Loucy (cell line): ENCODE measurements around the gene EPB41L3.

ENCODE experiments used
- H2AFZ ChIP-seq: fragments of 200-600 bp; sonication (generic); 2 replicates; pipeline ENCODE4 v1.6.0; 2016; ENCODE audit warnings: antibody characterized with exemption, mild to moderate bottlenecking, low read length, moderate library complexity
- H3F3A ChIP-seq: fragments of 200-600 bp; 2 replicates; pipeline ENCODE4 v1.6.0; 2016; ENCODE audit warnings: antibody characterized with exemption, low read depth, mild to moderate bottlenecking
- H3K27me3 ChIP-seq: fragments of 200-600 bp; sonication (generic); 2 replicates; pipeline ENCODE4 v1.6.1; 2014; ENCODE audit warnings: low read length, mild to moderate bottlenecking; ENCODE audit not compliant: insufficient read depth, poor library complexity, severe bottlenecking
- H3K36me3 ChIP-seq: fragments of 200-600 bp; sonication (generic); 2 replicates; pipeline ENCODE4 v1.6.1; 2016; ENCODE audit warnings: low read length; ENCODE audit not compliant: insufficient read depth
- H3K4me1 ChIP-seq: fragments of 200-600 bp; sonication (generic); 2 replicates; pipeline ENCODE4 v1.5.1; 2014; ENCODE audit warnings: low read length, mild to moderate bottlenecking; ENCODE audit not compliant: insufficient read depth, poor library complexity, severe bottlenecking
- H3K4me2 ChIP-seq: fragments of 200-600 bp; sonication (generic); 2 replicates; pipeline ENCODE4 v1.6.0; 2014; ENCODE audit warnings: antibody characterized with exemption, low read length, low read depth, mild to moderate bottlenecking; ENCODE audit not compliant: poor library complexity, severe bottlenecking
- H3K4me3 ChIP-seq: fragments of 200-600 bp; sonication (generic); 2 replicates; pipeline ENCODE4 v1.5.1; 2014; ENCODE audit warnings: low read length, mild to moderate bottlenecking, mixed read lengths; ENCODE audit not compliant: poor library complexity, severe bottlenecking
- H3K79me2 ChIP-seq: fragments of 200-600 bp; sonication (generic); 2 replicates; pipeline ENCODE4 v1.6.1; 2014; ENCODE audit warnings: low read length; ENCODE audit not compliant: insufficient read depth
- H3K9ac ChIP-seq: fragments of 200-600 bp; sonication (generic); 2 replicates; pipeline ENCODE4 v1.6.0; 2014; ENCODE audit warnings: mild to moderate bottlenecking, low read depth, low read length, moderate library complexity; ENCODE audit not compliant: poor library complexity, severe bottlenecking
- H3K9me2 ChIP-seq: fragments of 200-600 bp; sonication (generic); replicated peaks from 2 replicates; pipeline ENCODE4 v1.6.1; 2016; ENCODE audit warnings: low read depth, low read length, mixed read lengths
- H3K9me3 ChIP-seq: fragments of 200-600 bp; sonication (generic); 2 replicates; pipeline ENCODE4 v1.6.1; 2014; ENCODE audit warnings: mild to moderate bottlenecking, antibody characterized with exemption, low read length, low read depth; ENCODE audit not compliant: insufficient read depth
- H4K20me1 ChIP-seq: fragments of 200-600 bp; sonication (generic); 2 replicates; pipeline ENCODE4 v1.6.0; 2014; ENCODE audit warnings: antibody characterized with exemption, low read length, mild to moderate bottlenecking; ENCODE audit not compliant: insufficient read depth, poor library complexity, severe bottlenecking
- EZH2phosphoT487 ChIP-seq: fragments of 200-600 bp; IDR thresholded peaks from 2 replicates; pipeline ENCODE4 v1.6.1; 2018; ENCODE audit warnings: antibody characterized with exemption, mild to moderate bottlenecking, moderate library complexity, borderline replicate concordance
- TF ChIP-seq, protein P1 (sequence below): fragments of 200-600 bp; sonication (generic); conservative IDR thresholded peaks from 2 replicates; pipeline ENCODE4 v1.5.1; 2014; ENCODE audit warnings: mild to moderate bottlenecking, antibody characterized with exemption, low read length

The EPB41L3 gene

DNA sequence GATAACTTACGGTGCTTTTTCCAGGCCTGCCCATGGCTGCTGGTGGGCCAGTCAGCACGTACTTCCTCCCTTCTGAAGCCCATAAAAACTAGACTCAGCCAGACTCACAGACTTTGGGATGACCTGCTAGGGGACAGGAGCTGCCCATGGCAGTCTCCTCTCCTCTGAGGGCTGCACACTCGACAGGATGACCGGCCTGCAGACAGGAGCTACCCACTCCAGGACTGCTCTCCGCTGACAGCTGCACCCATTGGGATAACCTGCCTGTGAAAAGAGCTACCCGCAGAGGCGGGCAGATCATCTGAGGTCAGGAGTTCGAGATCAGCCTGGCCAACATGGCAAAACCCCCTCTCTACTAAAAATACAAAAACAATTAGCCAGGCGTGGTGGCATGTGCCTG lies 75.4 kb downstream of the EPB41L3 start:
- Histone ChIP-seq H3K36me3 (no peaks in the 10 kb centered on the region), H3K4me1 (no peaks in the 10 kb centered on the region), H3K9ac (no peak overlapping the region), H3K4me3 (no peak overlapping the region), H3K9me3 (no peaks in the 10 kb centered on the region), H3K4me2 (no peak overlapping the region), H3K79me2 (no peaks in the 10 kb centered on the region), H3K9me2 (no peaks in the 10 kb centered on the region), H3K27me3 (no peaks in the 10 kb centered on the region), H2AFZ (no peak overlapping the region), H4K20me1 (no peaks in the 10 kb centered on the region), H3F3A (no peaks in the 10 kb centered on the region)
- TF ChIP-seq, protein P1, sequence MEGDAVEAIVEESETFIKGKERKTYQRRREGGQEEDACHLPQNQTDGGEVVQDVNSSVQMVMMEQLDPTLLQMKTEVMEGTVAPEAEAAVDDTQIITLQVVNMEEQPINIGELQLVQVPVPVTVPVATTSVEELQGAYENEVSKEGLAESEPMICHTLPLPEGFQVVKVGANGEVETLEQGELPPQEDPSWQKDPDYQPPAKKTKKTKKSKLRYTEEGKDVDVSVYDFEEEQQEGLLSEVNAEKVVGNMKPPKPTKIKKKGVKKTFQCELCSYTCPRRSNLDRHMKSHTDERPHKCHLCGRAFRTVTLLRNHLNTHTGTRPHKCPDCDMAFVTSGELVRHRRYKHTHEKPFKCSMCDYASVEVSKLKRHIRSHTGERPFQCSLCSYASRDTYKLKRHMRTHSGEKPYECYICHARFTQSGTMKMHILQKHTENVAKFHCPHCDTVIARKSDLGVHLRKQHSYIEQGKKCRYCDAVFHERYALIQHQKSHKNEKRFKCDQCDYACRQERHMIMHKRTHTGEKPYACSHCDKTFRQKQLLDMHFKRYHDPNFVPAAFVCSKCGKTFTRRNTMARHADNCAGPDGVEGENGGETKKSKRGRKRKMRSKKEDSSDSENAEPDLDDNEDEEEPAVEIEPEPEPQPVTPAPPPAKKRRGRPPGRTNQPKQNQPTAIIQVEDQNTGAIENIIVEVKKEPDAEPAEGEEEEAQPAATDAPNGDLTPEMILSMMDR: no peak
- no peak for TF ChIP-seq EZH2phosphoT487

DNA sequence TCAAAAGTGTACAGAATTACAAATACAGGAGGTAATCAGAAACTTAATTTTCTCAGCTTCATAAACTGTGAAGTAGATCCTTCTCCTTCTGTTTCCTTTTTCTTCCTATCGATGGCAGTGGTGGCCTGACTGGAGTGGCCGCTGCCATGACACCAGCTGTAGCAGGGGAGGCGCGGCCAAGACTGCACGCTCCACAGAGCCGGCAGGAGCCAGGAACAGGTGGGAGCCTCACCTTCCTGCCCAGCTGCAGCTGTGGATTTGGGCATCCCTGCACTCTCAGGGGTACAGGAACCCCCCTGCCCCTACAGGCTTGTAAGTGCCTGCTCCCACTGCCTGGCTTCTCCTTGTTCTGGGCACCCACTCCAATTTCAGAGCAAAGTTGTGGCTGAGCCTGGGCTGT lies 76.1 kb downstream of the EPB41L3 start:
- Histone ChIP-seq H3K4me3 (no peak overlapping the region), H3K9me2 (no peaks in the 10 kb centered on the region), H3K4me2 (no peak overlapping the region), H3K79me2 (no peaks in the 10 kb centered on the region), H3K9ac (no peak overlapping the region), H3K9me3 (no peaks in the 10 kb centered on the region; the same call in 1 of the 2 replicates), H3K4me1 (no peaks in the 10 kb centered on the region), H3K27me3 (no peaks in the 10 kb centered on the region), H2AFZ (no peak overlapping the region), H3K36me3 (no peaks in the 10 kb centered on the region), H3F3A (no peaks in the 10 kb centered on the region), H4K20me1 (no peaks in the 10 kb centered on the region)
- TF ChIP-seq EZH2phosphoT487: no peak
- TF ChIP-seq, protein P1: no peak

- H4K20me1 ChIP-seq: no peaks in the 10 kb centered on the region
- no peaks in the 10 kb centered on the region for H3K36me3 ChIP-seq
- H3K4me2 ChIP-seq: no peak overlapping the region
- H3K4me1 ChIP-seq: no peaks in the 10 kb centered on the region
- no peaks in the 10 kb centered on the region for H3F3A ChIP-seq
- no peak overlapping the region for H3K9ac ChIP-seq
- H3K9me2 ChIP-seq: no peaks in the 10 kb centered on the region
- no peaks in the 10 kb centered on the region; the same call in 1 of the 2 replicates for H3K9me3 ChIP-seq
- H3K27me3 ChIP-seq: no peaks in the 10 kb centered on the region
- no peak for TF ChIP-seq EZH2phosphoT487
- TF ChIP-seq, protein P1: no peak
- no peak overlapping the region for H3K4me3 ChIP-seq
- no peaks in the 10 kb centered on the region for H3K79me2 ChIP-seq
- H2AFZ ChIP-seq: no peak overlapping the region
Observed at GRCh38 chr18:5466256-5466655, 77.5 kb downstream of the EPB41L3 start.
